C4-2B (cell line): Measurements from ENCODE around the gene OSBPL3.

Experiments used
- CTCF ChIP-seq: fragments of 450-650 bp; conservative IDR thresholded peaks from 2 replicates; pipeline ENCODE4 v1.5.1; 2017; ENCODE audit warnings: mild to moderate bottlenecking
- ZFX ChIP-seq: fragments of 450-650 bp; IDR thresholded peaks from 2 replicates; pipeline ENCODE4 v1.6.1; 2017

- TF ChIP-seq CTCF (no peak), ZFX (no peak)
Measured at GRCh38 chr7:24847754-24848153, 132.2 kb downstream of the OSBPL3 start.
